ENCODE data around the gene ABCC1.

DNA sequence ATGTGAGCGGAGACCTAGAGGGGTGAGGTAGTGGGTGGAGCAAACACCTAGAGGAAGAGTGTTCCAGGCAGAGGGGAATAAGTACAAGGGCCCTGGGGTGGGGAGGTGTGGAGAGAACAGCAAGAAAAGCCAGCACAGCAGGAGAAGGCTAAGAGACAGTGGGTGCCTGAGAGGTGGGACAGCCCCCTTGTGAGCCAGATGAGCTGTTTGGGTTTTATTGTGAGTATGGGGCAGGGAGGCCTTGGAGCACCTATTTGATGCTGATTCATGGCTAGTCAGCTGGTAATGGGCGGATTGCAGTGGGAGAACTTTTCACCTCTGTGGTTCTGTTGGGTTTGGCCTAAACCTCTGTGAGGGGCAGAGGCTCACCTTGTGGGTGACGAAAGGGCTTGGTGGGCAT lies 68.4 kb downstream of the ABCC1 start:
- no peak for TF ChIP-seq CTCF (IDR thresholded peaks at IDR 0.05; ENCODE audit: poor library complexity, severe bottlenecking)
- no peak for TF ChIP-seq EZH2 (IDR thresholded peaks at IDR 0.05; ENCODE audit: borderline replicate concordance, insufficient read depth, low read length, poor library complexity, severe bottlenecking)
